ENCODE measurements around the gene MRPL53. TPM values are rescaled to one million over a fixed set of nuclear protein-coding genes. Genes with fewer than 3 reads are reported as not detected.

Gene MRPL53
- total RNA-seq, result 10.3 and 40.7 TPM in 2 replicates

DNA sequence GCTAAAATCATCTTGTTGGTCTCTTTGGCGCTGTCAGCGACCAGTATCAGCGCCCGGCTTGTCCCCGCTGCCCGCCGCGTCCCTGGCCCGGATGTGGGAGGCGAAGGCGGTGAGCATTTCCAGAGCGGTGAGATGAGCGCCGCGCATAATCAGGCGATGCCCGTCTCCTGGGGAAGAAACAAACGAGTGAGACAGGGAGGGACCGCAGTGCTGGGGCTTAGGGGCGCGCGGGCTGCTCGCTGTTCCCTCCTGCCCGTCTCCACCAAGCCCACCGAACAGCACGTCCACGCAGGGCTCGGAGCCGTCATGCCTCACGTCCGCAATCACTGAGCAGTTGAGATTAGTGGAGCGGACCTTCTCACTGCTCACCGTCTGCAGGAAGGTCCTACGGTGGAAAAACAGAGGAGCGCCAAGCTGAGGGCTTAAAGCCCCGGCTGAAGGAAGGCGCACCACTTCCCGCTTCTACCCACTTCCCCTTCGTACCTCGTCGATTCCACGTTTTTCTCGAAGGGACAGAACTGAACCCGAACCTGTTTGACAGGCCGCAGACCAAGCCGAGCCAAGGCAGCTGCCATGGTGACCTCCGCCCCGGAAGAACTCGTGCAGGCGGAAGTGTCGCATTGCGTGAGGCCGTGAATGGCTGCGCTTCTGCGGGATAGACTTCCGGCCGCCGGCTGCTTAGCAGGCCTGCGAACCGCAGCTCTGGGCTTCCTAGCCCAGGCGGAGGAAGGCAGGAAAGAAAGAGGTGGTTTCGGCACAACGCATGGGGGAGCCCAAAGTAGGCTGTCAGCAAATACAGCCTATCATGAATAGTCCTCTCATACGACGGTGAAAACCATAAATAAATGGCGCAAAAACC lies at the start of gene MRPL53:
MRPL53 (minus strand) TSS at position 595 of the 859 bp plus-strand sequence; CDS start at position 575, 20 bp downstream.

DNA sequence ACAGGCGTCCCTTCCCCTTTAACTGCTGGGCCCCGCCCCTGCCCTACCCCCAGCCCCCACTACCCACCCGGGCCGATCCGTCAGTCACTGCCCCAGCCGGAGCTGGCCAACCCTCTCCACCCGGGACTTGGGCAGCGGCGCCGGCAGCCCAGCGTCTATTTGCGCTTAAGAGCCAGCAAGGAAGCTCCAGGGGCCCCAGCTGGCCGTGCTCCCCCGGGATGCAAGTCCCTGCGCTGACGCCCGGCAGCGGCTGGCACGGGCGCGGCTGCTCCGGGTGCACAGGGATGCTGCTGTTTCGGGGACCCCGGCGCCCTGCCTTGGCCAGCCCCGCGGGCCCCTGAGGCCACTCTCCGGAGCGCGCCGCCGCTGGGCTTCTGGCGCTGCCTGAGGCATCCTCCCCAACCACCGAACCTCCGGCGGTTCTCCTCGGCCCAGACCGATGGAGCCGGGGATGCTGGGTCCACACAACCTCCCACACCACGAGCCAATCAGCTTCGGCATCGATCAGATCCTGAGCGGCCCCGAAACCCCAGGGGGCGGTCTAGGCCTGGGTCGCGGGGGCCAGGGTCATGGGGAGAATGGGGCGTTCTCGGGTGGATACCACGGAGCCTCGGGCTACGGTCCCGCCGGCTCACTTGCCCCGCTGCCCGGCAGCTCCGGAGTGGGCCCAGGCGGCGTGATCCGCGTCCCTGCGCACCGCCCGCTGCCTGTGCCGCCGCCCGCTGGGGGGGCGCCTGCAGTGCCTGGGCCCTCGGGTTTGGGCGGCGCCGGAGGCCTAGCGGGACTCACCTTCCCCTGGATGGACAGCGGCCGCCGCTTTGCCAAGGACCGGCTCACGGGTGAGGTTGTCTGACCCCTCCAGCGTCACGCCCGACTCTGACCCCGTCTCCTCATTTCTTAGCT lies 42.1 kb upstream of the MRPL53 start, which contains the start of gene TLX2:
TLX2 (plus strand) TSS at position 83 of the 903 bp plus-strand sequence; CDS start at position 440, 357 bp downstream.

DNA sequence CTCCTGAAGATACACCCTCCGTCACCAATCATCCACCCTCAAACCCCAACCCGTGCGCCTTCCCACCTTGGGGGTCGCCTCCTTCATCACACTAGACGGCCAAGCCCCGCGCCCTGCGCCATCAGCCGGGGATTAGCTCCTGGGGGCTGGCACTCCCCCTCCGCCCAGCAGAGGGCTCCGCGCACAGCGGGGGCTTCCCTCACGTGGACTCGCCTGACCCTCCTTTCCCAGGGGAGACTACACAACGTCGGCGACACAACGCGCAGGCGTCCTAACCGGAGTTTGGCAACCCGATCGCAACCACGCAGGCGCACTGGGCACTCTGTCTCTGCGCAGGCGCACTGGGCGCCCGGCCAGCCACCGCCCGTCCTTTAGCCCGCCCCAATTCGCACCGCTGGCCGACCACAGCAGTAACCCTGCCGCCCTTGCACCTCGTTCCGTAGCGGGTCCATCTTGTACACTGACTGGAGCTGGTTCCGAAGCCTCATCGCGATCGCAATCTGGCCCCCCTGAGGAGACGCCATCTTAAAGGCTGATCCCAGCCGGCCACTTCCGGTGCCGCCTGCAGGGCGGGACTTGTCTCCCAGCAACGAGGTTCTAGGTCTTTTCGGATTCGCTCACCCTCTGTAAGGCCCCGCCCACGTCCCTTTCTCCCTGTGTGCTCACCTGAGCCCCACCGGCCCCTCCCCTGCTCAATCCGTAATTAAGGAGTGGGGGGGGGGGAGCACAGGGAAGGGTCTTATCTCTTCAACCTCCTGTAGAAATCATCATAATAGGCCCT lies 34.9 kb upstream of the MRPL53 start, which contains the start of gene PCGF1:
PCGF1 (minus strand) TSS at position 551 of the 781 bp plus-strand sequence; CDS start at position 524, 27 bp downstream.

DNA sequence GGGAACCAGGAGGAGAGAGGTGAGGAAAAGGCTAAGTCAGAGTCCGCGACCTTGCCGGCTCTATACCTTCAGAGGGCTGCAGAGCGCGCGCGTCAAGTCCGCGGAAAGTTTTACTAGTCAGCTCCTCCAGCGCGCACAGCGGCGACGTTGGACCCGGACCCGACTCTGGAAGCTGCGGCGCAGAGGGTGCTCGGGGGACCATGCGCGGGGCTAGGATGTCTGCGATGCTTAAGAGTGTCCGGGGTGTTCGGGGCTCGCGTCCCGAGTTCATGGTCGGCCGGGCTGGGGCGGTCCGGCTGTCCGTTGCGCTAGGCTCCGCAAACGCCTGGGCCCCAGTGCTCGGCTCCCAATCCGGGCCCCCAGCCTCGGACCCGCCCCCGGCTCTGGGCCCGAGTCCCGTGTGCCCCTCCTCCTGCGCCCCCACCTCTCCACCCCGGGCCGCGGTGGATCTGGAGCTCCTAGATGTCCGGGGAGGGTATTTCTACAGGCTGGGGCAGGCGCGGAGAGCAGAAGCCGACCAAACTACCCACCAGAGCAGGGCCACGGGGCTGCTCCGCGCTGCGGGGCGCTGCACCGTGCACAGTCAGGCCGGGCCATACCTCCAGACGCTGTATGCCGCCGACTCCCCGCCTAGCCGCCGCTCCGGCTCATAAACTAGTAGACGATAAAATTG lies 26.9 kb upstream of the MRPL53 start, which contains the start of gene LBX2:
LBX2 (minus strand) TSS at position 337 of the 673 bp plus-strand sequence; CDS start at position 271, 66 bp downstream.

DNA sequence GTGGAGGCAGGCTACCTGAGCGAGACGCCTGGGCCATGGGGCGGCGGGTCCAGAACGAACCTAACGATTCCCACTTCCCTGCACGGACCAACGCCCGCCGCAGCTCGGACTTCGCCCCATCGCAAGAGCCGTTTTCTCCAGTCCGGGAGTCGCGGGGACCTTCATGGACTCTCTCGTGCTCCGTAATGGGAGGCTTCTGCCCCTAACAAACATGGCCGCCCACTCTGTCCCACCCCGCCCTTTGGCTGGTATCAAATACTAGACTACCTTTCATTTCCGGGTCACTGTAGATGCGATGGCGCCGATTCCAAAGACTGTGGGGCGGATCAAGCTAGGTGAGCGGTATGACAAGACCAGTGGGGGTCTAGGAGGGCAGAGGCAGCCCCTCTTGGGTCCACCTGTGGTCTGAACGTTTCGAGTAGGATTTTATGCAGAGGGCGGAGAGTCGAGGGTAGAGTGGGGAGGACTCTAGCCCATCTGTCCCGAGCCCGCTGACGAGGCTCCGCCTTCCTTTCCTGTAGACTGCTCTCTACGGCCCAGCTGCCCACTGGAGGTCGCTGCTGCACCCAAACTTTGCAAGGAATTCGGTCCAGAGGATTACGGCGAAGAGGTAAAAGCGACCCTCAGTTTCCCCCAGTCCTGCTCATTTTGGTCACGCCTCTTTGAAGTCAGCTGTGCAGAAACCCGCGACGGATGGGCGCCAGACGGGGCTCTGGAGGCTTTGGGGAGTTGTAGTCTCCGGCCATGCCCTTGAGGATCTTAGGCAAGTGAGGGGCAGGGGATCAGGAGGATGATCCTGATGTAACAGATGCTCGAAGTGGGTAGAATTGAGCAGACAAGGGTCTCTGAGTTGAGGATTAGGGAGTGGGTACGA lies 10.6 kb upstream of the MRPL53 start, which contains the start of the genes CCDC142 and TTC31:
CCDC142 (minus strand) TSS at position 198 of the 874 bp plus-strand sequence; CDS start at position 37, 161 bp downstream.
TTC31 (plus strand) TSS at position 281 of the 874 bp plus-strand sequence; CDS start at position 296, 15 bp downstream.

DNA sequence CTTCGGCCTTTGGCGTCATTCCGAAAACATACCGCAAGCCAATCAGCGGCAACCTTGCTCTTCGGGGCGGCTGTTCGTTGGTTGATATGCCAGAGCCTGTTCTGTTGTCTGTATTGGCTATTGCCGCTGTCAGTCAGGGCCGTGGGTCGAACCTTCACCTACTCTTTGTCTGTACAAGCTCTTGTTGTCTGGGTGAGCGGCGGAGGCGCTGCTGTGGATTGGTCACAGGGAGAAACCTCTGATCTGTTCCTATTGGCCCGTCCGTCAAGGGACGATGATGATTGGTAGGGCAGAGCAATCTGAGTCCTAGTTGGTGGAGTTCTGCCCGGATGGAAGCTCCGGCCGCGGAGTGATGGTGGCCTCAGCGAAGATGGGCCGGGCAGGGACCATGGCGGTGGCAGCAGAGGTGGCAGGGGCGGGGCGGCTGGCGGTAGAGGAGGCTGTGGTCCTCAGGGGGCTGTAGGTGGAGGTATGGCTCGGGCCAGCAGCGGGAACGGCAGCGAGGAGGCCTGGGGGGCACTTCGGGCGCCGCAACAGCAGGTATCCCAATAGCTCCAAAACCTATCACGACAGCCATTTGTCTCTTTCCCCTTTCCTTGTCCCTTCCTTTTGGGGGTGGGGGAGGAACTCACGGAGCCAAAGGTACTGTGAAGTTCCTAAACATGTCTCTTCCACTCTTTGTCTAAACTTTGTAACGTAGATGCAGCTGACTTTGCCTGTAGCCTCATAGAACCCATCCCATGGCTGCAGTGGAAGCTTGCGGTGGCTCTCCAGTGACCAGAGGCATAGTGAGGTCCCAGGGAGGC lies 14.1 kb downstream of the MRPL53 start, which contains the start of gene WBP1:
WBP1 (plus strand) TSS at position 307 of the 806 bp plus-strand sequence; CDS start at position 472, 165 bp downstream.

DNA sequence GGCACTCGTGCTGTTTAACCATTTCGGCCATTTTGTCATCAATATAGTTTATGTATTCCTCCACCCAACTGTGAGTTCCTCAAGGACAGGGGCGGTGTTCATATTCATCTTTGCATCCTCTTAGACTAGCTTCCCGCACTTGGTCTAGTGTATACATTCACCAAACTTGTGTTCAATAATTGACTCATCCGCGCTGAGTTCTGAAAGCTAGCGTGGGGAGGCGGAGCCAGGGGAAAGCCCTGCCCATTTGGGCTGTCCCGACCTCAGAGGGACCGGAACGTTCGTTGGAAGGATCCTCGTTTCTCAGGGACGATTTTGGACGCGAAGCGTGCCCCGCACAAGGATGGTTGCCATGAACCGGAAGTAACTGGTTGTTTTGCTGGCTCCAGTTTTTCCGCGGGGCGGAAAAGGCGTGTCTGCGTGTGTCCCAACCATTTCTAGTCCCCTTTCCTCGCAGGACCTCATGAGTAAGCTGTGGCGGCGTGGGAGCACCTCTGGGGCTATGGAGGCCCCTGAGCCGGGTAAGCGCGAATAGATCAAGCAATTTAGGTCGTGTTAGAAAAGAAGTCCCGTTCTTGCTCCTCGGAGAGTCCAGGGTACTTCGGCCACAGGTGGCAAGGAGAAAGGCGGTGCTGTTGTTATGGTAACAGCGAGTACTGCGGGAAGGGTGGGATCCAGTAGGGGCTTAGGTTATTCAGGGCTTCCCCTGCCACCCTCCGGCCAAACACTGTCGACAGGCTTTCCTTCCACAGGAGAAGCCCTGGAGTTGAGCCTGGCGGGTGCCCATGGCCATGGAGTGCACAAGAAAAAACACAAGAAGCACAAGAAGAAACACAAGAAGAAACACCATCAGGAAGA lies 17.6 kb downstream of the MRPL53 start, which contains the start of gene INO80B:
INO80B (plus strand) TSS at position 434 of the 858 bp plus-strand sequence; CDS start at position 464, 30 bp downstream.

DNA sequence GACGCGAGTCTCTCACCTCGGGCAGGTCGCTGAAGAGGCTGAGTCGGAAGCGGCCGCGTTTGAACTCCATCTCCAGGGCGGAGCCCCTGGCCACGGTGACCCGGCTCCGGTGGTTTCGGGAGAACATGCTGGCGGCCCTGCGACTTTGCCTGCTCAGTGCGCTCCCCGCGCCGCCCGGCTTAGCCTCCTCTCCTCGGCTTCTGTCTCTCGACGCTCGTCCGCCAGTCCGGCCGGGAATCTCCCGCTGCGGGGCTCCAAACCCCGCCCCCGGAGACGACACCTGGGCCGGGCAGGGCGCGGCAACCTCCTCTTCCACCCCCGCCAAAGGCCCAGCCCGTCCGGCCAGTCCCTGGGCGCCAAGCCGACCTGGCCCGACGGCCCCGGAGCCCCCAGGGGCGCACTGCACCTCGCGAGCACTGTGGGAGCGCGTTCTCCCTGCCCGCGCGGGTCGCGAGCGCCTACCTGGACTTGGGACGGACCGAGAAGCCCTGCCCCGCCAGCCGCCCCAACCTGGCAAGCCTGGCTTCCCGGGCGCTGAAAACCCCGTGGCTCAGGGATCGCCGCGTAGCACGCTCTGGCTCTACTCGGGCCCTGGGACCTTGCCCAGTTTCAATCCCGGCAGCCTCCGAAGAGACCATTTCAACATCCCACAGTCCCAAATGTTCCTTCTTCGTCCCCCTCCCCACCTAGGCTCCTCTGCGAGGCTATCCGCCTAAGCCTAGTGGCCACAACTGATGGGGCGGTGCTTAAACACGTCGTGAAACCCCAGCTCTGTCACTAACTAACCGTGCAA lies 30.6 kb downstream of the MRPL53 start, which contains the start of gene RTKN:
RTKN (minus strand) TSS at position 248 of the 793 bp plus-strand sequence; CDS start at position 127, 121 bp downstream.

Other genes with a start within 250 kb of the MRPL53 start
- under 0.01 TPM in 1 of 2 replicates, not detected in the other for gene SLC4A5, start 129.3 kb downstream of the MRPL53 start, total RNA-seq
- 114 and 172 TPM in 2 replicates for gene DCTN1, start 92.4 kb downstream of the MRPL53 start, total RNA-seq
- gene C2orf81, start 51.1 kb downstream of the MRPL53 start, total RNA-seq, result 2.0 and 2.7 TPM in 2 replicates
- 23.5 and 27.3 TPM in 2 replicates for gene WDR54, start 51.0 kb downstream of the MRPL53 start, total RNA-seq
- gene RTKN, start 30.7 kb downstream of the MRPL53 start, total RNA-seq, result 11.8 and 15.3 TPM in 2 replicates
- 2.9 and 4.6 TPM in 2 replicates for gene INO80B, start 17.6 kb downstream of the MRPL53 start, total RNA-seq
- gene WBP1, start 14.2 kb downstream of the MRPL53 start, total RNA-seq, result 53.0 and 54.5 TPM in 2 replicates
- gene MOGS, start 7.3 kb downstream of the MRPL53 start, total RNA-seq, result 44.5 and 44.6 TPM in 2 replicates
- gene CCDC142, start 10.3 kb upstream of the MRPL53 start, total RNA-seq, result 9.8 and 10.6 TPM in 2 replicates
- 15.4 and 15.5 TPM in 2 replicates for gene TTC31, start 10.4 kb upstream of the MRPL53 start, total RNA-seq
- gene LBX2, start 26.9 kb upstream of the MRPL53 start, total RNA-seq, result 1.9 and 3.2 TPM in 2 replicates
- 11.0 and 18.5 TPM in 2 replicates for gene PCGF1, start 35.0 kb upstream of the MRPL53 start, total RNA-seq
- gene TLX2, start 41.8 kb upstream of the MRPL53 start, total RNA-seq, result 0.35 TPM in 1 of 2 replicates, not detected in the other
- not detected in 2 replicates for gene DQX1, start 53.6 kb upstream of the MRPL53 start, total RNA-seq
- gene AUP1, start 57.0 kb upstream of the MRPL53 start, total RNA-seq, result 65.5 and 72.1 TPM in 2 replicates
- gene HTRA2, start 57.3 kb upstream of the MRPL53 start, total RNA-seq, result 11.7 and 32.1 TPM in 2 replicates
- gene LOXL3, start 81.3 kb upstream of the MRPL53 start, total RNA-seq, result 7.3 and 23.7 TPM in 2 replicates
- gene DOK1, start 82.0 kb upstream of the MRPL53 start, total RNA-seq, result 27.2 and 28.2 TPM in 2 replicates
- gene M1AP, start 175.7 kb upstream of the MRPL53 start, total RNA-seq, result not detected in 2 replicates
- gene SEMA4F, start 181.6 kb upstream of the MRPL53 start, total RNA-seq, result 2.3 and 2.4 TPM in 2 replicates